ENCODE measurements around the gene AGFG2.

Gene AGFG2

DNA sequence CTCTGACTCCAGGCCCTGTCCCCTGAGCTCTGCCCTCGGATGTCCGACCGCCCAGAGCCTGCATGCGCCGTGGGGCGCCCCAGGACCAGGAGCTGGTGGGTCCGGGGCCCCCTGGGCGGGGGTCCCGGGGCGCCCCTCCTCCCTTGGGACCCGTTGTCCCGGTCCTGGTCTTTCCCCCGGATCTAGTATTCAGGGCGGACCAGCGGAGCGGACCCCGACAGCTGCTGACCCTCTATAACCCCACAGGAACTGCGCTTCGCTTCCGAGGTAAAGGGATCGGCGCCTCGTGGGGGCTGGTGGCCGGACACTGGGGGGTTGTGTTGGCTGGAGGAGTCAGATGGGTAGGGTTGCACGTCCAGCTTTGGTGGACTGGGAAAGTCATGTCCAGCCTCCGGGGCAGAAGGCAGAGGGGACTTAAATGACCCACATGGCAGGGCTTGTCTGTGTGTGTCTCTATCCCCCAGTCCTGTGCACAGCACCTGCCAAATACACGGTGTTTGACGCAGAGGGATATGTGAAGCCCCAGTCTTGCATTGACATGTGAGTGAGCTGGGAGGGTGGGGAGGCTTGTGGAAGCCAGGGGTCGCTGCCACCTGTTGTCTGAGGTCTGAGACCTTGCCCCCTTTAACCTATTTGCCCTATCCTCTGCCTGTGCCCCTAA, 73.9 kb downstream of the AGFG2 start:
- DNase-seq (ENCODE audit: low read depth) = no peak

DNA sequence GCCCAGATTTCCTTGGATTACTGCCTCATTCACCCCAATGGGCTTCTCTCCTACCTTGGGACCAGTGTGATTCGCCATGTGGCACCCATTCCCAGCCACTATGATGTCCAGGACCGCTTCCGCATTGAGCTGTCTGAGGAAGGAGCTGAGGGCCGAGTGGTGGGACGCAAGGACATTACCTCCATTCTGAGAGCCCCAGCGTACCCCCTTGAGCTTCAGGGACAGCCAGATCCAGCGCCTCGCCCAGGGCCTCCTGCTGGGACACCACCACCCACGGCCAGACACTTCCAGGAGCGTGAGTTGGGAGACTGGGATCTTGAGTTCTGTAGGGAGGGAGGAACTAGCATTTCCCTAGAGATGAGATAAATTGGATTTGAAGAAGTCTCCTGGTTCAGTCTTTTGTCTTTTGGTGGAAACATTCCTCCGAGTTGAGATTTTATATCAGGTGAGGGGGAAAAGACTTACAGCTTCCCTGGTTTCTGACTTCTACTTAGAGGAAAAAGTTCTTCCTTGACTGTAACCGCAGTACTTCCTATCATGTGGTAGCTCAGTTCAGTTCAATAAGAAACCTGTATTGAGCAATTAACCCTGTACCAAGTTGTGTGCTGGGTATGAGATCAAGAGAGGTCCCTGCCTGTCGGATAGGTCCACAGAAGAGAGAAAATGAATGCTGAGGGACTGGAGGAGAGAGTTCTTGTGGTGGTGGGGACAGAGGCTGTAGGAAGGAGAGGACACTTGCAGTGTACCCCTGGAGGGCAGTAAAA, 74.6 kb downstream of the AGFG2 start:
- DNase-seq (ENCODE audit: low read depth) = no peak

DNA sequence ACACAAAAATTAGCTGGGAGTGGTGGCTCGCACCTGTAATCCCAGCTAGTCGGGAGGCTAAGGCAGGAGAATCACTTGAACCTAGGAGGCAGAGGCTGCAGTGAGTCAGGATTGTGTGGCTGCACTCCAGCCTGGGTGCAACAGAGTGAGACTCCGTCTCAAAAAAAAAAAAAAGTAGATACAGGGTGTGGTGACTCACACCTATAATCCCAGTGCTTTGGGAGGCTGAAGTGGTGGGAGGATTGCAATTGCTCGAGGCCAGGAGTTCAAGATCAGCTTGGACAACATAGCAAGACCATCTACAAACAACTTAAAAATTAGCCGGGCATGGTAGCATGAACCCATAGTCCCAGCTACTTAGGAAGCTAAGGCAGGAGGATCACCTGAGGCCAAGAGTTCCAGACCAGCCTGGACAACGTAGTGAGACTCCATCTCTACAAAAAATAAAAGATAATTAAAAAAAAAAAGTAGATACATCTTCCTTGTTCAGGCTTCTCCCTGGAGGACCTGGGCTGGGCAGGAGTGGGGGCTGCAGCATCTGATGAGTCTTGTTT, 75.4 kb downstream of the AGFG2 start:
- no peak for DNase-seq (ENCODE audit: low read depth)
